ENCODE data around the gene P4HB.
A peak's percentile ranks its signal among the peaks of the same experiment; 100 is the strongest.

P4HB gene

GRCh38 chr17:81867170-81867990 lies 7.0 kb upstream of the P4HB start:
- peak in 1 of 2 donors; percentile 52 for DNase-seq

- DNase-seq: peak in 1 of 2 donors; percentile 40
Measured at GRCh38 chr17:81866440-81867169, 6.3 kb upstream of the P4HB start.

- peak in 1 of 2 donors; percentile 31 for DNase-seq
Measured at GRCh38 chr17:81865733-81866439, 5.6 kb upstream of the P4HB start.

- no peak for DNase-seq
Measured at GRCh38 chr17:81865358-81865732, 5.0 kb upstream of the P4HB start.

- DNase-seq: no peak
Measured at GRCh38 chr17:81863833-81864768, 3.8 kb upstream of the P4HB start.

GRCh38 chr17:81863123-81863675 lies 2.9 kb upstream of the P4HB start:
- no peak for DNase-seq

GRCh38 chr17:81860756-81861568 lies 627 bp upstream of the P4HB start:
- DNase-seq: peak; percentile 99

GRCh38 chr17:81858967-81859905 lies 1.1 kb downstream of the P4HB start:
- DNase-seq: no peak

GRCh38 chr17:81858170-81858966 lies 2.0 kb downstream of the P4HB start:
- no peak for DNase-seq

- DNase-seq: no peak
Measured at GRCh38 chr17:81854974-81855774, 5.2 kb downstream of the P4HB start.

GRCh38 chr17:81852237-81852636 lies 8.1 kb downstream of the P4HB start:
- DNase-seq: no peak

GRCh38 chr17:81851423-81851822 lies 8.9 kb downstream of the P4HB start:
- no peak for DNase-seq

GRCh38 chr17:81849457-81849856 lies 10.9 kb downstream of the P4HB start:
- no peak for DNase-seq

- DNase-seq: no peak
Measured at GRCh38 chr17:81846743-81847689, 13.3 kb downstream of the P4HB start.

- DNase-seq: no peak
Measured at GRCh38 chr17:81845881-81846742, 14.2 kb downstream of the P4HB start.

- DNase-seq: no peak
Measured at GRCh38 chr17:81845361-81845760, 15.0 kb downstream of the P4HB start.
